NOMO-1 treated with DMSO at 0.1 percent for 48 hours (cell line): Measurements from ENCODE around the gene KCTD16.

ENCODE experiments used
- DNase-seq: peaks from one replicate; lab custom pipeline; 2025; ENCODE audit not compliant: unreplicated experiment; lab: John Stamatoyannopoulos, UW

The KCTD16 gene

GRCh38 chr5:144504929-144505577 is 334.4 kb downstream of the KCTD16 start:
- no peak for DNase-seq

GRCh38 chr5:144510845-144511579 is 340.3 kb downstream of the KCTD16 start:
- DNase-seq, result no peak

- no peak for DNase-seq
Observed at GRCh38 chr5:144511580-144512072, 341.0 kb downstream of the KCTD16 start.

GRCh38 chr5:144522698-144523097 is 352.0 kb downstream of the KCTD16 start:
- DNase-seq, result no peak

GRCh38 chr5:144525000-144525399 is 354.3 kb downstream of the KCTD16 start:
- DNase-seq, result no peak

- no peak for DNase-seq
Observed at GRCh38 chr5:144531188-144531587, 360.5 kb downstream of the KCTD16 start.
